Fibroblast of mammary gland (primary cell): ENCODE measurements around the gene REST.

Experiments used
- DNase-seq: peaks from one replicate; pipeline ENCODE4 v3.0.0-alpha.2; 2010; ENCODE audit warnings: low read depth
- H3K4me3 ChIP-seq: 2 replicates; pipeline ENCODE4 v1.5.1; 2011; ENCODE audit warnings: low read depth, mild to moderate bottlenecking, low read length, moderate library complexity; ENCODE audit not compliant: control insufficient read depth
- TF ChIP-seq, protein P1 (sequence below): conservative IDR thresholded peaks from 2 replicates; pipeline ENCODE4 v1.5.1; 2011; ENCODE audit warnings: low read depth, low read length, inconsistent platforms; ENCODE audit not compliant: control insufficient read depth, insufficient read depth

Gene REST

DNA sequence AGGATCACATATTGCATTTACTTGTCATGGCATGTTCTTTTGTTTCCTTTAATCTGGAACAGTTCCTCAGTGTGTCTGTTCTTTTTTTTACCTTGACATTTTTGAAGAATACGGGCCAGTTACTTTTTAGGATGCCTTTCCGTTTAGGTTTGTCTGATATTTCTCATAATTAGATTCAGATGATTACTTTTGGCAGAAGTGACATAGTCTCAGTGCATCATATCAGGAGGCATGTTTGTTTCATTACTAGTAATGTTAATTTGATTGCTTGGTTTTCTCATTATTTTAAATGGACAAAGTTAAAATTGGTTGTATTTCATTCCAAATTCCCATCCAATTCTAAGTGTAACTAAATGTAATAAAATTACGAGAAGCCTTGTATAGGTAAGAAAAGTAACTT, 79.3 kb downstream of the REST start:
- TF ChIP-seq, protein P1, sequence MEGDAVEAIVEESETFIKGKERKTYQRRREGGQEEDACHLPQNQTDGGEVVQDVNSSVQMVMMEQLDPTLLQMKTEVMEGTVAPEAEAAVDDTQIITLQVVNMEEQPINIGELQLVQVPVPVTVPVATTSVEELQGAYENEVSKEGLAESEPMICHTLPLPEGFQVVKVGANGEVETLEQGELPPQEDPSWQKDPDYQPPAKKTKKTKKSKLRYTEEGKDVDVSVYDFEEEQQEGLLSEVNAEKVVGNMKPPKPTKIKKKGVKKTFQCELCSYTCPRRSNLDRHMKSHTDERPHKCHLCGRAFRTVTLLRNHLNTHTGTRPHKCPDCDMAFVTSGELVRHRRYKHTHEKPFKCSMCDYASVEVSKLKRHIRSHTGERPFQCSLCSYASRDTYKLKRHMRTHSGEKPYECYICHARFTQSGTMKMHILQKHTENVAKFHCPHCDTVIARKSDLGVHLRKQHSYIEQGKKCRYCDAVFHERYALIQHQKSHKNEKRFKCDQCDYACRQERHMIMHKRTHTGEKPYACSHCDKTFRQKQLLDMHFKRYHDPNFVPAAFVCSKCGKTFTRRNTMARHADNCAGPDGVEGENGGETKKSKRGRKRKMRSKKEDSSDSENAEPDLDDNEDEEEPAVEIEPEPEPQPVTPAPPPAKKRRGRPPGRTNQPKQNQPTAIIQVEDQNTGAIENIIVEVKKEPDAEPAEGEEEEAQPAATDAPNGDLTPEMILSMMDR: no peak
- H3K4me3 ChIP-seq: no peak overlapping the region
- DNase-seq: no peak

DNA sequence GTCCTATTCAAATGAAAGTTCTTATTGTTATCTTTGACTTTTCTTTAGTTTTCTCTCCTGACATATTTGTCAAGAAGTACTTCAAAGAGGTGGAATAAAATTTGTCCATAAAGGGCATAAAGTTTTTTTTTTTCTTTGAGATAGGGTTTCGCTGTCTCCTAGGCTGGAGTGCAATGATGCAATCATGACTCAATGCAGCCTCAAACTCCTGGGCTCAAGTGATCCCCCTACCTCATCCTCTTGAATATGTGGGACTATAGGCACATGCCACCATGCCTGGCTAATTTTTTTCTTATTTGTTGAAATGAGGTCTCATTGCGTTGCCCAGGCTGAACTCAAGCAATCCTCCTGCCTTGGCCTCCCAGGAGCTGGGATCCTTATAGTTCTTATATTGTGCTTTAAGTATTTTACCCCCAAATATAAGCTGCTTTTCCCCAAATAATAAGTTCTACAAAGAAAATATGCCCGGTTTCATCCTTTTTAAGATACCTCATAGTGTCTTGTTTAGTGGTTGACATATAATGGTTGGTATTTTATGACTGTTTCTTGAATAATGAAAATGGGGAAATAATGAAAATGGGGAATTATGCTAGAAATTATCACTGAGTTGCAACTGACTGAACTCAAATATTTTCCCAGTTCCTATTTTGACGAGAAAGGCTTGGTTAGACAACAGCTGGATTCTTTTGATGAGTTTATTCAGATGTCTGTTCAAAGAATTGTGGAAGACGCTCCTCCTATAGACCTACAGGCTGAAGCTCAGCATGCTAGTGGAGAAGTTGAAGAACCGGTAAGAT, 82.6 kb downstream of the REST start:
- no peak overlapping the region for H3K4me3 ChIP-seq
- TF ChIP-seq, protein P1: no peak
- DNase-seq: peak; percentile 67

DNA sequence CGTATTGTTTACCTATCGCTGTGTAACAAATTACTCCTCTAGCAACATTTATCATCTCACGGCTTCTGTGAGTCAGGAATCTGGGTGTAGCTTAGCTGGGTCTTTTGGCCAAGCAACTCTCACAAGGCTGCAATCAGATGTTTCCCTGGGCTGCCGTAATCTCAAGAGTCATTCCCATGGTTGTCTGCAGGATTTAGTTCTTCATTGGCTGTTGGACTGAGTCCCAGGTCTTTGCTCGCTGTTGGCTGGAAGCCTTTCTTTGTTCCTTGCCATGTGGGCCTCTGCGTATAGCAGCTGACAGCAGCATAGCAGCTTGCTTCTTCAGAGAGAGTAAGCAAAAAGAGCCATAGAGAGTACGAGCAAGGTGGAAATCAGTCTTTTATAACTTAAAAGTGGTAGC, 87.8 kb downstream of the REST start:
- no peak overlapping the region for H3K4me3 ChIP-seq
- TF ChIP-seq, protein P1: no peak
- DNase-seq: peak; percentile 97

DNA sequence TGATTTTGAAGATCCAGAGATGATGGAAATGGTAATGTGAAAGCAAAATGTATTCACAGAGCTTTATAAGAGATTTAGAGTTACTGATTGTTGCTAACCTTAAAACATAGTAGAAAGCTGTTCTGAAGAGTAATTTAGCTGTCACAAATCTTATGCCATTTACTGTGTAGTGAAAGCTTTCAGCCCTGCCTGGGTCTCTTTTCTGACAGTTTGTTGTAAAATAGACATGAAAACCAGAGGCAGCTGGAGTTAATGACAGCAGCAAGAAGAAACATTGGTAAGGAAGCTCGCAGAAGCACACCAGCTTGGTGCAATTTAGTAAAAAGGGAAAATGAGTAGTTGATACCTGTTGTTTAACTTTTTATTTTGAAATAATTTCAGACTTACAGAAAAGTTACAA, 92.1 kb downstream of the REST start:
- H3K4me3 ChIP-seq: no peak overlapping the region
- TF ChIP-seq, protein P1: no peak
- DNase-seq: no peak

DNA sequence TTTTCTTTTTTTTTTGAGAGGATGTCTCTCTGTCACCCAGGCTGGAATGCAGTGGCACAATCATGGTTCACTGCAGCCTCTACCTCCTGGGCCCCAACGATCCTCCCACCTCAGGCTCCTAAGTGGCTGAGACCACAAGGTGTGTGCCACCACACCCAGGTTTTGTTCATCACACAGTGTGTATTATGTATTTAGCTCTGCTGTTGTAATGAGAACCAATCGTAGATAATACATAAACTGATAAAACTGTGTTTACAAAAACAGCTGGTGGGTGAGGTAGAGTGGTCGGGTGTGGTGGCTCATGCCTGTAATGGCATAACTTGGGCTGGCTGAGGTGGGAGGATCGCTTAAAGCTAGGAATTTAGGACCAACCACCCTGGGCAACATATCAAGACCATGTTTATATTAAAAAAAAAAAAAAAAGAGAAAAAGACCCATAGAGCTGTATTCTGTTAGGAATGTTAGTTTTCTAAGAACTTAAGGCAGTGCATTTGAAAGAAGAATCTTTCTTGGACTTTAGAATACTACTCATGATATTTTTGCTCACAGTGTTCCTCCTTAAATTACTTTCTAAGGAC, 105.9 kb downstream of the REST start:
- no peak for DNase-seq
- TF ChIP-seq, protein P1: no peak
- no peak overlapping the region for H3K4me3 ChIP-seq
